ENCODE measurements around the gene PTPRJ.
A peak's percentile ranks its signal among the peaks of the same experiment; 100 is the strongest.

PTPRJ gene

GRCh38 chr11:48093323-48093722 lies 113.0 kb downstream of the PTPRJ start:
- DNase-seq (ENCODE audit: low spot score) (no peak), FAIRE-seq (no peak)

- FAIRE-seq (no peak), DNase-seq (ENCODE audit: low spot score) (peak; percentile 32)
Measured at GRCh38 chr11:48093795-48094642, 113.7 kb downstream of the PTPRJ start.

GRCh38 chr11:48094643-48095339 lies 114.4 kb downstream of the PTPRJ start:
- FAIRE-seq, result no peak
- no peak for DNase-seq (ENCODE audit: low spot score)

- DNase-seq (ENCODE audit: low spot score) (no peak), FAIRE-seq (no peak)
Measured at GRCh38 chr11:48095779-48096470, 115.6 kb downstream of the PTPRJ start.

GRCh38 chr11:48096588-48097525 lies 116.5 kb downstream of the PTPRJ start:
- FAIRE-seq (no peak), DNase-seq (ENCODE audit: low spot score) (no peak)

- DNase-seq (ENCODE audit: low spot score) (no peak), FAIRE-seq (no peak)
Measured at GRCh38 chr11:48098024-48098423, 117.7 kb downstream of the PTPRJ start.

GRCh38 chr11:48099916-48100446 lies 119.6 kb downstream of the PTPRJ start:
- DNase-seq (ENCODE audit: low spot score), result no peak
- no peak for FAIRE-seq

GRCh38 chr11:48101044-48101733 lies 120.8 kb downstream of the PTPRJ start:
- DNase-seq (ENCODE audit: low spot score), result no peak
- no peak for FAIRE-seq

GRCh38 chr11:48101958-48102357 lies 121.6 kb downstream of the PTPRJ start:
- FAIRE-seq, result no peak
- no peak for DNase-seq (ENCODE audit: low spot score)

- DNase-seq (ENCODE audit: low spot score), result peak; percentile 65
- FAIRE-seq, result no peak
Measured at GRCh38 chr11:48103621-48104567, 123.5 kb downstream of the PTPRJ start.

- FAIRE-seq, result no peak
- DNase-seq (ENCODE audit: low spot score), result no peak
Measured at GRCh38 chr11:48104568-48104924, 124.2 kb downstream of the PTPRJ start.

GRCh38 chr11:48105096-48105990 lies 125.0 kb downstream of the PTPRJ start:
- no peak for FAIRE-seq
- no peak for DNase-seq (ENCODE audit: low spot score)

- FAIRE-seq, result no peak
- DNase-seq (ENCODE audit: low spot score), result no peak
Measured at GRCh38 chr11:48106166-48106565, 125.8 kb downstream of the PTPRJ start.

- DNase-seq (ENCODE audit: low spot score), result no peak
- no peak for FAIRE-seq
Measured at GRCh38 chr11:48107188-48107704, 126.9 kb downstream of the PTPRJ start.

- no peak for FAIRE-seq
- no peak for DNase-seq (ENCODE audit: low spot score)
Measured at GRCh38 chr11:48108231-48109045, 128.1 kb downstream of the PTPRJ start.

GRCh38 chr11:48109046-48109666 lies 128.8 kb downstream of the PTPRJ start:
- peak; percentile 71 for DNase-seq (ENCODE audit: low spot score)
- FAIRE-seq, result no peak

- DNase-seq (ENCODE audit: low spot score), result no peak
- no peak for FAIRE-seq
Measured at GRCh38 chr11:48110509-48110766, 130.1 kb downstream of the PTPRJ start.

Data from urothelium cell line (cell line).